NCI-H1105 (cell line): ENCODE measurements around the gene CLEC18C.
"Not testable (repeated sequence)": the region's sequence is repeated elsewhere in the genome, so short reads cannot be mapped to it uniquely, and the experiment has no call there.

Experiments used
- DNase-seq: peaks from one replicate; lab custom pipeline; 2025; lab: John Stamatoyannopoulos, UW

CLEC18C gene

DNA sequence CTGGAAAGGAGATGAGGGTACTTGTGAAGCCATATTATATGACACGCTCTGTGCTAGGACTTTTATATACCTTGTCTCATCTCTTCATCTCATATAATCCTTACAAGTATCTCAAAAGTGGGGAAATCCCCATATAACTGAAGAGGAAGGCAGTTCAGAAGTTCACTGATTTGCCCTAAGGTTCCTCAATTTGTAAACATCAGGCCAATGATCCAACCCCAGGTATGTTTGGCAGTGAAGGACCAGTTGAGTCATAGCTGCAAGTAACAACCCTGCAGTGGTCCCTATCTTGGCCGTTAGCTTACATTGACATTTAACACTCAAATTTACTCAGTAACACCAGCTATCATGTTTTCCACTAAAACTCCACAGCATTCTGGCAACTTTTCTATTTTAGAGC is 45.0 kb downstream of the CLEC18C start:
- DNase-seq: not testable (repeated sequence)

GRCh38 chr16:70222574-70222973 is 49.0 kb downstream of the CLEC18C start:
- not testable (repeated sequence) for DNase-seq

DNA sequence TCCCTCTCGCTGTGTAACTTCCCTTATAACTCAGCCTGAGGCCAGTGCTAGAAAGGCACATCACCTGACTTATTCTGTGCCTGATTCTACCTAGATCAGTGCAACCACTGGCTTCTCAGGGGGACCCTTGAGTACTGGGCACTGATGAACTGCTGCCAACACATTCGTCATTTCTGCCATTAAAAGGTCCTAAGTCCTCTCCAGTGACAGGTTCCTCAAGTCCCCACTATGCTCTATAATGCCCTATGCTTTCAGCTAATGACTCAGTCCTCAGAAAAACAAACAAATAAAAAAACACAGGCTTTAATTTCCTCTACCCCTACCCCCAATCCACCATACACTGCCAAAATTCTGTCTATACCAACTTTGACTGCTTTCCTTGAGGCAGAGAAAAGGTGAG is 49.6 kb downstream of the CLEC18C start:
- DNase-seq: not testable (repeated sequence)

DNA sequence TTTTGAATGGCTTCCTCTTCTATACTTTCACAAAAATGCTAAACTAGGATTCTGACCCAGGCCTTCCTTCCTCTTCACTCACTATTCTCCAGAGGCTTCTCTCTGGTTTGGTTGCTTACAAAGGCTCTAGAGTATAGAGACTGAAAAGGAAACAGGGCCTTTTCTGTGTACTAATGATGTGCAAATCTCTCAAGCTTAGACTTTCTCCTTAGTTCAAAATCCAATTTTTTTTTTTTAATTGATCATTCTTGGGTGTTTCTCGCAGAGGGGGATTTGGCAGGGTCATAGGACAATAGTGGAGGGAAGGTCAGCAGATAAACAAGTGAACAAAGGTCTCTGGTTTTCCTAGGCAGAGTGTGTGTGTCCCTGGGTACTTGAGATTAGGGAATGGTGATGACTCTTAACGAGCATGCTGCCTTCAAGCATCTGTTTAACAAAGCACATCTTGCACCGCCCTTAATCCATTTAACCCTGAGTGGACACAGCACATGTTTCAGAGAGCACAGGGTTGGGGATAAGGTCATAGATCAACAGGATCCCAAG is 50.5 kb downstream of the CLEC18C start:
- DNase-seq: not testable (repeated sequence)

DNA sequence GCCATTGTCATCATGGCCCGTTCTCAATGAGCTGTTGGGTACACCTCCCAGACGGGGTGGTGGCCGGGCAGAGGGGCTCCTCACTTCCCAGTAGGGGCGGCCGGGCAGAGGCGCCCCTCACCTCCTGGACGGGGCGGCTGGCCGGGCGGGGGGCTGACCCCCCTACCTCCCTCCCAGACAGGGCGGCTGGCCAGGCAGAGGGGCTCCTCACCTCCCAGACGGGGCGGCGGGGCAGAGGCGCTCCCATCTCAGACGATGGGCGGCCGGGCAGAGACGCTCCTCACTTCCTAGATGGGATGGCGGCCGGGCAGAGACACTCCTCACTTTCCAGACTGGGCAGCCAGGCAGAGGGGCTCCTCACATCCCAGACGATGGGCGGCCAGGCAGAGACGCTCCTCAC is 51.1 kb downstream of the CLEC18C start:
- DNase-seq: not testable (repeated sequence)

GRCh38 chr16:70225430-70225829 is 51.8 kb downstream of the CLEC18C start:
- DNase-seq: not testable (repeated sequence)

GRCh38 chr16:70226024-70226423 is 52.4 kb downstream of the CLEC18C start:
- not testable (repeated sequence) for DNase-seq

DNA sequence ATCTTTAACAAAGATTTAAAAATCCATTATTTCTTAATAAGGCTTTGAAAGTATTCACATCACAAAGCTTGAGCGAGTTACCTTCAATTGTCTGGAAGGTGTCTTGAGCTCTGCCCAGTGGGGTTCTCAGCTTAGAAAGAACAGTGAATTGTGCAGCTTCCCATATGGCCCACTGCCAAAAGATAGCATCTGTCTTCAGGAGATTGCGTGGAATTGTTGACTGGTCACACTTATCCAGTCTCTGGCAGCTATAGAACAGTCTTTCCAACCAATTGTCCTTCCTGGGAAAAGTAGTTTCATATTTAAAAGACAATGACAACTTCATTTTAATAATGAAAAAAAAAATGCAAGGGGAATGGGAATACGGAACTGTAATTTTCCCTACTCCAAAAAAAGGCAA is 58.2 kb downstream of the CLEC18C start:
- not testable (repeated sequence) for DNase-seq
